OCI-LY3 (cell line): ENCODE data around the gene KREMEN1.

Source experiments
- H2AFZ ChIP-seq: fragments of 200-600, 300-600 bp; shearing (Covaris generic); 2 replicates; pipeline ENCODE4 v1.6.0; 2014; ENCODE audit warnings: antibody characterized with exemption, low read depth, low read length
- H3K27ac ChIP-seq: fragments of 200-600, 300-600 bp; sonication (generic); 2 replicates; pipeline ENCODE4 v1.5.1; 2014; ENCODE audit warnings: mild to moderate bottlenecking, low read length, moderate library complexity, mixed read lengths
- H3K27me3 ChIP-seq: fragments of 200-600, 300-600 bp; sonication (generic); 2 replicates; pipeline ENCODE4 v1.6.1; 2014; ENCODE audit warnings: low read depth, low read length, mixed read lengths
- H3K36me3 ChIP-seq: fragments of 200-600, 300-600 bp; sonication (generic); replicated peaks from 2 replicates; pipeline ENCODE3; 2014; ENCODE audit warnings: low read depth, low read length, mixed read lengths
- H3K4me1 ChIP-seq: fragments of 300-600, 200-600 bp; sonication (generic); 2 replicates; pipeline ENCODE4 v1.6.1; 2014; ENCODE audit warnings: low read length, mixed read lengths
- H3K4me2 ChIP-seq: fragments of 200-600, 300-600 bp; sonication (generic); 2 replicates; pipeline ENCODE4 v1.6.1; 2014; ENCODE audit warnings: low read length, mixed read lengths
- H3K4me3 ChIP-seq: fragments of 300-600, 200-600 bp; sonication (generic); 2 replicates; pipeline ENCODE4 v1.5.1; 2014; ENCODE audit warnings: antibody characterized with exemption, mild to moderate bottlenecking, low read length, moderate library complexity
- H3K79me2 ChIP-seq: fragments of 300-600, 200-600 bp; shearing (Covaris generic); 2 replicates; pipeline ENCODE4 v1.6.1; 2014; ENCODE audit warnings: mild to moderate bottlenecking, low read length, mixed read lengths
- H3K9ac ChIP-seq: fragments of 300-600, 200-600 bp; shearing (Covaris generic); 2 replicates; pipeline ENCODE4 v1.6.0; 2014; ENCODE audit warnings: mild to moderate bottlenecking, low read length, moderate library complexity
- H3K9me3 ChIP-seq: fragments of 200-600, 300-600 bp; shearing (Covaris generic); 2 replicates; pipeline ENCODE4 v1.6.1; 2014; ENCODE audit warnings: low read length, mixed read lengths; ENCODE audit not compliant: insufficient read depth
- H4K20me1 ChIP-seq: fragments of 200-600, 300-600 bp; sonication (generic); 2 replicates; pipeline ENCODE4 v1.6.1; 2016; ENCODE audit warnings: low read length, mixed read lengths; ENCODE audit not compliant: insufficient read depth
- CTCF ChIP-seq: fragments of 200-600, 300-600 bp; sonication (generic); IDR thresholded peaks from 2 replicates; pipeline ENCODE4 v1.5.1; 2014; ENCODE audit warnings: antibody characterized with exemption, low read length, low read depth
- EZH2phosphoT487 ChIP-seq: fragments of 200-600 bp; shearing (Covaris generic); IDR thresholded peaks from 2 replicates; pipeline ENCODE4 v1.6.1; 2018; ENCODE audit warnings: antibody characterized with exemption, mixed run types, low read depth

Gene KREMEN1

GRCh38 chr22:29207562-29208501 is 135.0 kb downstream of the KREMEN1 start:
- Histone ChIP-seq H3K4me2 (no peak overlapping the region), H3K27me3 (peaks cover 63% of the 10 kb centered on the region), H3K4me1 (peaks cover 6% of the 10 kb centered on the region), H3K4me3 (no peak overlapping the region), H3K79me2 (no peaks in the 10 kb centered on the region), H3K9me3 (no peaks in the 10 kb centered on the region), H3K27ac (no peak overlapping the region), H3K36me3 (no peaks in the 10 kb centered on the region), H4K20me1 (no peaks in the 10 kb centered on the region), H3K9ac (no peak overlapping the region), H2AFZ (no peak overlapping the region)
- TF ChIP-seq EZH2phosphoT487: 0 out of 2 replicates have a peak, but pooled peaks have one; percentile 22
- TF ChIP-seq CTCF: no peak

- no peaks in the 10 kb centered on the region for H3K9me3 ChIP-seq
- H3K27me3 ChIP-seq: peaks cover 68% of the 10 kb centered on the region
- no peak overlapping the region for H3K4me2 ChIP-seq
- H3K27ac ChIP-seq: no peak overlapping the region
- H4K20me1 ChIP-seq: no peaks in the 10 kb centered on the region
- TF ChIP-seq CTCF (no peak), EZH2phosphoT487 (no peak)
- H3K4me1 ChIP-seq: no peaks in the 10 kb centered on the region
- H2AFZ ChIP-seq: no peak overlapping the region
- no peaks in the 10 kb centered on the region for H3K36me3 ChIP-seq
- no peaks in the 10 kb centered on the region for H3K79me2 ChIP-seq
- H3K9ac ChIP-seq: no peak overlapping the region
- no peak overlapping the region for H3K4me3 ChIP-seq
Observed at GRCh38 chr22:29208502-29208862, 135.6 kb downstream of the KREMEN1 start.

GRCh38 chr22:29208879-29209623 is 136.2 kb downstream of the KREMEN1 start:
- H3K9me3 ChIP-seq: no peaks in the 10 kb centered on the region
- H3K79me2 ChIP-seq: no peaks in the 10 kb centered on the region
- no peaks in the 10 kb centered on the region for H3K36me3 ChIP-seq
- peaks cover 71% of the 10 kb centered on the region for H3K27me3 ChIP-seq
- no peaks in the 10 kb centered on the region for H3K4me1 ChIP-seq
- no peak overlapping the region for H3K27ac ChIP-seq
- no peaks in the 10 kb centered on the region for H4K20me1 ChIP-seq
- H2AFZ ChIP-seq: no peak overlapping the region
- H3K4me3 ChIP-seq: no peak overlapping the region
- no peak overlapping the region for H3K4me2 ChIP-seq
- no peak overlapping the region for H3K9ac ChIP-seq
- TF ChIP-seq CTCF (no peak), EZH2phosphoT487 (no peak)

DNA sequence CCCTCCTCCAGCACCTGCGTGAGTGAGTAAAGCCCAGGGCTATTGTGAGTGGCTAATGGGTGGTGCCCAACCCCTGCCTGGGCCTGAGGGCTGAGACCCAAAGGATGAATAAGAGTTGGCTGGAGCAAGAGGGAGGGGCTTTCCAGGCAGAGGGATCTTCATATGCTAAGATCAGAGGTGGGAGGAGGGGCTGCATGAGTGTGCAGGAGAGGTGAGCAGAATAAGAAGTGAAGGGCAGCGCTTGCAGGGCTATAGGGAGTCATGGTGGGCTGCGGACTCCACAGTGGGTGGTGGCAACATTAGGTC is 136.7 kb downstream of the KREMEN1 start:
- no peak for TF ChIP-seq EZH2phosphoT487
- TF ChIP-seq CTCF: no peak
- Histone ChIP-seq H4K20me1 (no peaks in the 10 kb centered on the region), H3K27ac (no peak overlapping the region), H2AFZ (no peak overlapping the region), H3K4me3 (no peak overlapping the region), H3K27me3 (peaks cover 71% of the 10 kb centered on the region), H3K4me1 (no peaks in the 10 kb centered on the region), H3K36me3 (no peaks in the 10 kb centered on the region), H3K9ac (no peak overlapping the region), H3K4me2 (no peak overlapping the region), H3K9me3 (no peaks in the 10 kb centered on the region), H3K79me2 (no peaks in the 10 kb centered on the region)
